HEK293 (cell line): Measurements from ENCODE around the gene SHROOM4.

Experiments used
- OVOL3 ChIP-seq: fragments of 450-650 bp; formaldehyde crosslinking; IDR thresholded peaks from 2 replicates; pipeline ENCODE4 v1.5.1; 2016; ENCODE audit warnings: missing biosample characterization, missing genetic modification characterization
- ZFP3 ChIP-seq: fragments of 450-650 bp; formaldehyde crosslinking; IDR thresholded peaks from 2 replicates; pipeline ENCODE4 v1.5.1; 2016; ENCODE audit warnings: low read depth, missing biosample characterization, missing genetic modification characterization
- ZNF184 ChIP-seq: fragments of 450-650 bp; IDR thresholded peaks from 2 replicates; pipeline ENCODE4 v1.5.1; 2018; ENCODE audit warnings: missing biosample characterization, mild to moderate bottlenecking, missing genetic modification characterization
- ZNF239 ChIP-seq: fragments of 450-650 bp; formaldehyde crosslinking; IDR thresholded peaks from 2 replicates; pipeline ENCODE4 v1.5.1; 2016; ENCODE audit warnings: missing biosample characterization, missing genetic modification characterization
- TF ChIP-seq, protein P1 (sequence below): fragments of 450-650 bp; formaldehyde crosslinking; IDR thresholded peaks from 2 replicates; pipeline ENCODE4 v1.5.1; 2016; ENCODE audit warnings: missing biosample characterization, missing genetic modification characterization
- TF ChIP-seq, protein P2 (sequence below): fragments of 450-650 bp; formaldehyde crosslinking; IDR thresholded peaks from 2 replicates; pipeline ENCODE4 v1.5.1; 2016; ENCODE audit warnings: missing biosample characterization, missing genetic modification characterization

DNA sequence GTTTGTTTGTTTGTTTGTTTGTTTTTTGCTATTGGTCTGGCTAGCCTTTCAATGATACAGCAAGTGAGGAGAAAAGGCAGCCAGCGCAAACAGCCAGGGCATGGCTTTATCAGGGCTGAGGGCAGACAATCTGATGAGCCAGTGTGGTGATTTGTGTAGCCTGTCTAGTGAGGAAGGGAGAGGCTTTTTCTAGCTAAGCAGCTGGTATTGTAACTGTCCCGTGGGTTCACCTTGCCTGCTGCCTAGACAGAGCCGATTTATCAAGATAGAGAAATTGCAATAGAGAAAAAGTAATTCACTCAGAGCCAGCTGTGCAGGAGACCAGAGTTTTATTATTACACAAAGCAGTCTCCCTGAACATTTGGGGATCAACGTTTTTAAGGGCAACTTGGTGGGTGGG, 28.2 kb upstream of the SHROOM4 start:
- TF ChIP-seq, protein P1, sequence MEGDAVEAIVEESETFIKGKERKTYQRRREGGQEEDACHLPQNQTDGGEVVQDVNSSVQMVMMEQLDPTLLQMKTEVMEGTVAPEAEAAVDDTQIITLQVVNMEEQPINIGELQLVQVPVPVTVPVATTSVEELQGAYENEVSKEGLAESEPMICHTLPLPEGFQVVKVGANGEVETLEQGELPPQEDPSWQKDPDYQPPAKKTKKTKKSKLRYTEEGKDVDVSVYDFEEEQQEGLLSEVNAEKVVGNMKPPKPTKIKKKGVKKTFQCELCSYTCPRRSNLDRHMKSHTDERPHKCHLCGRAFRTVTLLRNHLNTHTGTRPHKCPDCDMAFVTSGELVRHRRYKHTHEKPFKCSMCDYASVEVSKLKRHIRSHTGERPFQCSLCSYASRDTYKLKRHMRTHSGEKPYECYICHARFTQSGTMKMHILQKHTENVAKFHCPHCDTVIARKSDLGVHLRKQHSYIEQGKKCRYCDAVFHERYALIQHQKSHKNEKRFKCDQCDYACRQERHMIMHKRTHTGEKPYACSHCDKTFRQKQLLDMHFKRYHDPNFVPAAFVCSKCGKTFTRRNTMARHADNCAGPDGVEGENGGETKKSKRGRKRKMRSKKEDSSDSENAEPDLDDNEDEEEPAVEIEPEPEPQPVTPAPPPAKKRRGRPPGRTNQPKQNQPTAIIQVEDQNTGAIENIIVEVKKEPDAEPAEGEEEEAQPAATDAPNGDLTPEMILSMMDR, result no peak
- TF ChIP-seq, protein P2, sequence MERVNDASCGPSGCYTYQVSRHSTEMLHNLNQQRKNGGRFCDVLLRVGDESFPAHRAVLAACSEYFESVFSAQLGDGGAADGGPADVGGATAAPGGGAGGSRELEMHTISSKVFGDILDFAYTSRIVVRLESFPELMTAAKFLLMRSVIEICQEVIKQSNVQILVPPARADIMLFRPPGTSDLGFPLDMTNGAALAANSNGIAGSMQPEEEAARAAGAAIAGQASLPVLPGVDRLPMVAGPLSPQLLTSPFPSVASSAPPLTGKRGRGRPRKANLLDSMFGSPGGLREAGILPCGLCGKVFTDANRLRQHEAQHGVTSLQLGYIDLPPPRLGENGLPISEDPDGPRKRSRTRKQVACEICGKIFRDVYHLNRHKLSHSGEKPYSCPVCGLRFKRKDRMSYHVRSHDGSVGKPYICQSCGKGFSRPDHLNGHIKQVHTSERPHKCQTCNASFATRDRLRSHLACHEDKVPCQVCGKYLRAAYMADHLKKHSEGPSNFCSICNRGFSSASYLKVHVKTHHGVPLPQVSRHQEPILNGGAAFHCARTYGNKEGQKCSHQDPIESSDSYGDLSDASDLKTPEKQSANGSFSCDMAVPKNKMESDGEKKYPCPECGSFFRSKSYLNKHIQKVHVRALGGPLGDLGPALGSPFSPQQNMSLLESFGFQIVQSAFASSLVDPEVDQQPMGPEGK, result no peak
- TF ChIP-seq ZFP3 (tag by site-specific recombination) (no peak), ZNF184 (tag by site-specific recombination) (no peak), OVOL3 (no peak), ZNF239 (tag by site-specific recombination) (no peak)
